Ascending aorta (tissue), 2 donors: Measurements from ENCODE around the gene TRAF6. TPM values are rescaled to one million over a fixed set of nuclear protein-coding genes. Genes with fewer than 3 reads are reported as not detected.

Experiments used
- DNase-seq, 2 donors: peaks; one replicate each; pipeline ENCODE4 v3.0.0-alpha.2; 2019; ENCODE audit warnings: low spot score in 2 of 2
- H3K27ac ChIP-seq, 2 donors: fragments of 200-600 bp; sonication (generic); one replicate each; pipeline ENCODE4 v1.5.1; 2016 to 2017; ENCODE audit warnings: mild to moderate bottlenecking in 1 of 2
- H3K27me3 ChIP-seq: fragments of 200-600 bp; sonication (generic); one replicate; pipeline ENCODE4 v1.5.1; 2017
- H3K36me3 ChIP-seq, 2 donors: fragments of 200-600 bp; sonication (generic); one replicate each; pipeline ENCODE4 v1.5.1; 2016
- H3K4me1 ChIP-seq, 2 donors: fragments of 200-600 bp; sonication (generic); one replicate each; pipeline ENCODE4 v1.5.1; 2016 to 2017; ENCODE audit warnings: mild to moderate bottlenecking in 1 of 2
- H3K4me3 ChIP-seq, 2 donors: fragments of 200-600 bp; sonication (generic); one replicate each; pipeline ENCODE4 v1.5.1; 2016 to 2017; ENCODE audit warnings: mild to moderate bottlenecking in 1 of 2
- H3K9me3 ChIP-seq, 2 donors: fragments of 200-600 bp; sonication (generic); one replicate each; pipeline ENCODE4 v1.5.1; 2016
- CTCF ChIP-seq, 3 experiments: fragments of 200-600 bp in 2 of 3; fragments of 450-650 bp in 1 of 3; sonication (generic) in 2 of 3; IDR thresholded peaks; one replicate each; pipeline ENCODE4 v1.5.1; 2016 to 2019; ENCODE audit warnings: antibody characterized with exemption in 3 of 3, mild to moderate bottlenecking in 1 of 3, moderate library complexity in 1 of 3
- intact Hi-C: fragments of 100-400 bp; cut with DNase I; formaldehyde crosslinking; loops from one replicate; pipeline ENCODE4 v1.15.1; 2023
- total RNA-seq: library from RNA; depleted of rRNA; stranded (reverse); fragments of >200 nt; gene quantifications from one replicate; pipeline ENCODE4 v1.1.0, GENCODE V29; 2016

TRAF6 gene
- total RNA-seq, 1 donor from 2014 or later = 4.8 TPM

DNA sequence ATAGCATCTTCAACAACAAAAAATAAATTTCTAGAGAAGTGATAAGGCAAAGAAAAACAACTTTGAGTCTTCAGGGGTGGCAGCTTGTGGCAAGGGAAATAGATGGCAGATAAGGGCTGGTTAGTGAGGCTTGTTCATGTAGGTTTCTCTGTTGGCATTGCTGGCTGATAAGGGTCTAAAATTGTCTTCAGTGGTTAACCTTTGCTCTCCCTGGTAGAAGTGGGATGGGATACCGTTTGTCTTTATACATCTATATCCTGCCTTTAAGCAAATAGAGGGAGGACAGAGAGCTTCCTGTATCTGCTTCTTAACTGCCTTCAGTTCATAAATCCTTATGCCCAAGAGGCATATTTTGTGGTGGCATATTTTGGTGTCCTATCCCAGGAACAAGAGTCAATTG, 57.1 kb downstream of the TRAF6 start:
- H3K9me3 ChIP-seq = no peaks in the 10 kb centered on the region
- H3K27ac ChIP-seq = peak overlapping the region; percentile 66 to 71
- DNase-seq = no peak
- no peaks in the 10 kb centered on the region for H3K36me3 ChIP-seq
- intact Hi-C loops = loop anchor here (2.0 kb wide), 1 partner anchor 76 kb away; no protein-coding TSS in a partner anchor
- TF ChIP-seq CTCF (IDR thresholded peaks at IDR 0.05) = no peak
- peaks cover 19 to 58% of the 10 kb centered on the region in 2 donors for H3K4me1 ChIP-seq
- no peaks in the 10 kb centered on the region for H3K27me3 ChIP-seq
- no peak overlapping the region for H3K4me3 ChIP-seq

GRCh38 chr11:36452236-36452940, 57.7 kb downstream of the TRAF6 start:
- no peaks in the 10 kb centered on the region for H3K27me3 ChIP-seq
- intact Hi-C loops = loop anchor here (2.0 kb wide), 1 partner anchor 76 kb away; no protein-coding TSS in a partner anchor
- H3K27ac ChIP-seq = peak overlapping the region; percentile 66 to 71
- no peak overlapping the region for H3K4me3 ChIP-seq
- peaks cover 19 to 58% of the 10 kb centered on the region in 2 donors for H3K4me1 ChIP-seq
- no peaks in the 10 kb centered on the region for H3K36me3 ChIP-seq
- TF ChIP-seq CTCF (IDR thresholded peaks at IDR 0.05) = no peak
- DNase-seq = no peak
- no peaks in the 10 kb centered on the region for H3K9me3 ChIP-seq

DNA sequence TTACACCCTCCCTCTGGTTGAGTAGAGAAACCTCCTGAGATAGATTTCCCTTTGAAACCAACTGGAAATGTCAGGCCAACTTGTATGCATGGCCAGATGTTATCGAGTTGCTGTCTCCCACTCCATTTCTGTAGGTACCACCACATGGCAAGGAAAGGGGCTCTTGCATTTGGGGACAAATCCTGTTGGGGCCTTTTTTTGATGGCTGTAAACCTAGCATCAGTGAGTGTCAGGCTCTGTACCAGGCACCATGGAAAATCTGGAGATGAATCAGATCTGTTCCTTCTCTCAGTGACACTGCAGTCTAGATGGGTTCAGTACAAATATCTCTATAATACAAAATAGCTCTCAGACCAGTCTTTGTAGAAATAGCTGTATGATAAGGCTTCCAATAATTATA, 58.4 kb downstream of the TRAF6 start:
- H3K27ac ChIP-seq = no peak overlapping the region
- intact Hi-C loops = loop anchor here (2.0 kb wide), 1 partner anchor 75 kb away; no protein-coding TSS in a partner anchor
- no peak for TF ChIP-seq CTCF (IDR thresholded peaks at IDR 0.05)
- H3K27me3 ChIP-seq = no peaks in the 10 kb centered on the region
- H3K9me3 ChIP-seq = no peaks in the 10 kb centered on the region
- peaks cover 16 to 54% of the 10 kb centered on the region in 2 donors for H3K4me1 ChIP-seq
- H3K4me3 ChIP-seq = no peak overlapping the region
- no peaks in the 10 kb centered on the region for H3K36me3 ChIP-seq
- DNase-seq = no peak

DNA sequence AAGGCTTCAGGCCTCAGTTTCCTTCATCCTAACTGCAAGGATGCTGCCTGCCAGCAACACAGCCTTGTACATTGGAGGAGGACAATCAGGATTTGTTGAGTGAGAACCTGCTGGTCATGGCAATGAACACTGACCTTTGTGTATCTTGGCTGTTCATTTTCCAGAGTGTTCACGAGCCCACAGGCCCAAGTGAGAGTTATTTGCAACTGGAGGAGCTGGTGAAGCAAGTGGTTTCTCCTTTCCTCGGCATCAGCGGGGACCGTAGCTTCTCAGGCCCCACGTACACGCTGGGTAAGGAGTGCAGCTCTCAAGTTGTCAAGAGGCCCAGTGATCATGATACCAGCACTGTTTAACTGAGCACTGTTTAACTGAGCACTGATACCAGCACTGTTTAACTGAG, 59.0 kb downstream of the TRAF6 start:
- Histone ChIP-seq H3K4me1 (peaks cover 13 to 47% of the 10 kb centered on the region in 2 donors), H3K9me3 (no peaks in the 10 kb centered on the region), H3K27ac (no peak overlapping the region), H3K27me3 (no peaks in the 10 kb centered on the region), H3K36me3 (no peaks in the 10 kb centered on the region), H3K4me3 (no peak overlapping the region)
- TF ChIP-seq CTCF (IDR thresholded peaks at IDR 0.05) = no peak
- intact Hi-C loops = no loop called here
- DNase-seq = no peak

GRCh38 chr11:36450110-36450572, 59.9 kb downstream of the TRAF6 start:
- Histone ChIP-seq H3K9me3 (no peaks in the 10 kb centered on the region), H3K4me1 (peaks cover 10 to 41% of the 10 kb centered on the region in 2 donors), H3K27ac (no peak overlapping the region), H3K4me3 (peak overlapping the region; percentile 17 to 34), H3K27me3 (no peaks in the 10 kb centered on the region), H3K36me3 (no peaks in the 10 kb centered on the region)
- no peak for DNase-seq
- TF ChIP-seq CTCF (IDR thresholded peaks at IDR 0.05) = no peak
- intact Hi-C loops = no loop called here
